Nephron (organoid): ENCODE results near the gene PDHB.

ENCODE experiments used
- H3K27ac Mint-ChIP-seq, 3 experiments: 2 replicates each; pipeline ENCODE4 v1.8.0; 2020; ENCODE audit warnings: mixed read lengths in 3 of 3, mild to moderate bottlenecking in 2 of 3, moderate library complexity in 1 of 3
- H3K27me3 Mint-ChIP-seq: 2 replicates; pipeline ENCODE4 v1.8.0; 2021; ENCODE audit warnings: low read depth, mild to moderate bottlenecking, moderate library complexity, mixed read lengths
- H3K36me3 Mint-ChIP-seq: 2 replicates; pipeline ENCODE4 v1.8.0; 2020; ENCODE audit warnings: low read depth, mixed read lengths
- H3K4me1 Mint-ChIP-seq: 2 replicates; pipeline ENCODE4 v1.8.0; 2020; ENCODE audit warnings: mixed read lengths
- H3K4me3 Mint-ChIP-seq, 3 experiments: 2 replicates each; pipeline ENCODE4 v1.8.0; 2020; ENCODE audit warnings: mild to moderate bottlenecking in 3 of 3, mixed read lengths in 3 of 3, moderate library complexity in 2 of 3
- H3K9me3 Mint-ChIP-seq: 2 replicates; pipeline ENCODE4 v1.8.0; 2020; ENCODE audit warnings: mixed read lengths
- TF ChIP-seq, protein P1 (sequence below), 3 experiments: fragments of 200-600 bp; sonication (generic); IDR thresholded peaks; one replicate each; pipeline ENCODE4 v1.5.0; 2021; ENCODE audit warnings: antibody characterized with exemption in 3 of 3; ENCODE audit not compliant: unreplicated experiment in 3 of 3

Gene PDHB

DNA sequence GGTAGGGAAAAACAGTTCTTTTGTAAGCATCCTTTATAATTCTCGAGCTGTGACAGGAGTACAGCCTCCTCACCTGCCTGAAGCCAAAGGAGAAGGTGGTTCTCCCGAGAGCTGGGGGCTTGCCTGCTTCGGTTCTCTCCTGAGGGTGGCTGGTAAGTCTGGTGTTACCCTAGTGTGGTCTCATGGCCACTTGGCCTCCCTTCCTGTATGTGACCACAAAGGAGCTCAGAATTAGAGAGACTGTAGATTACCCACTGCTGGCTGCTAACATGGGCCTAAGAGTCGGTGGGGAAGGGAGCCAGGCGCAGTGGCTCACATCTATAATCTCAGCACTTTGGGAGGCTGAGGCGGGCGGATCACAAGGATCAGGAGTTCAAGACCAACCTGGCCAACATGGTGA is 12.6 kb downstream of the PDHB start:
- no peaks in the 10 kb centered on the region for H3K9me3 Mint-ChIP-seq
- H3K4me1 Mint-ChIP-seq: peaks cover 6% of the 10 kb centered on the region
- H3K27me3 Mint-ChIP-seq: no peaks in the 10 kb centered on the region
- H3K36me3 Mint-ChIP-seq: peaks cover 26% of the 10 kb centered on the region
- TF ChIP-seq, protein P1, sequence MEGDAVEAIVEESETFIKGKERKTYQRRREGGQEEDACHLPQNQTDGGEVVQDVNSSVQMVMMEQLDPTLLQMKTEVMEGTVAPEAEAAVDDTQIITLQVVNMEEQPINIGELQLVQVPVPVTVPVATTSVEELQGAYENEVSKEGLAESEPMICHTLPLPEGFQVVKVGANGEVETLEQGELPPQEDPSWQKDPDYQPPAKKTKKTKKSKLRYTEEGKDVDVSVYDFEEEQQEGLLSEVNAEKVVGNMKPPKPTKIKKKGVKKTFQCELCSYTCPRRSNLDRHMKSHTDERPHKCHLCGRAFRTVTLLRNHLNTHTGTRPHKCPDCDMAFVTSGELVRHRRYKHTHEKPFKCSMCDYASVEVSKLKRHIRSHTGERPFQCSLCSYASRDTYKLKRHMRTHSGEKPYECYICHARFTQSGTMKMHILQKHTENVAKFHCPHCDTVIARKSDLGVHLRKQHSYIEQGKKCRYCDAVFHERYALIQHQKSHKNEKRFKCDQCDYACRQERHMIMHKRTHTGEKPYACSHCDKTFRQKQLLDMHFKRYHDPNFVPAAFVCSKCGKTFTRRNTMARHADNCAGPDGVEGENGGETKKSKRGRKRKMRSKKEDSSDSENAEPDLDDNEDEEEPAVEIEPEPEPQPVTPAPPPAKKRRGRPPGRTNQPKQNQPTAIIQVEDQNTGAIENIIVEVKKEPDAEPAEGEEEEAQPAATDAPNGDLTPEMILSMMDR (IDR thresholded peaks at IDR 0.05; ENCODE audit: unreplicated experiment in 3 of 3): no peak
- no peak overlapping the region for H3K4me3 Mint-ChIP-seq
- H3K27ac Mint-ChIP-seq: no peak overlapping the region

DNA sequence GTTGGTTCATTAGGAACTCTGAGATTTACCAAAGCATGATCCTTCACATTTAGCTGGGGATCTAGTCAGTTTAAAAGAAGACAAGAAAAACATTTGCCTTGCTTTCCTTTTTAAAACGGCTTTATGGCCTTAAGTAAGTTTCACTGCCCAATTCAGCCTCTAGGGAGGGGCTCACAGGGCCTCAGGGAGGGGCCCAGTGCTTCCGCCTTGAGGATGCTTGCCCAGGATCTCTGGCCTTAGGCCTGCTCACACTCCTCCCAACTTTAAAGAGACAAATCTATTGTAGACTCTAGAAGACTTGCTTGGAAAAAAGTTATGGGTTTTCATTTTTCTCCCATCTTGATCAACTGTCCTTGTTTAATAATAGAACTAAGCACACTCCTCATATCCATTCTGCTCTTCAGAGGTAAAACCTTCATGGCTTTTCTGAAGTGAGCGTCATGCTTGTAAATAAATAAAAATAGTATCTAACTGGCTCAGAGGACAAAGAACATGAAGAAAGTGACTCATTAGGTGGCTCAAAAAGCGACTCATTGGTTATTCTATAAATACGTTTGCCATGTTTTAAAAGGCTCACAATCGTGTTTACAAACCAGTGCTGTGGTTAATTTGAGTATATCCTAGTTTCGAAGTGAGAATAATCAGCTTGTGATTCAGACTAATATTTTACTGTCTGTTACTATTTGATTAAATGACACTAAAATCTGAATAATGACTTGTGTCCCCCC is 13.7 kb downstream of the PDHB start:
- peak overlapping the region in 2 of 3 experiments; percentile 71 to 72 for H3K27ac Mint-ChIP-seq
- TF ChIP-seq, protein P1 (IDR thresholded peaks at IDR 0.05; ENCODE audit: unreplicated experiment in 3 of 3): no peak
- H3K27me3 Mint-ChIP-seq: no peaks in the 10 kb centered on the region
- peaks cover 6% of the 10 kb centered on the region for H3K4me1 Mint-ChIP-seq
- H3K4me3 Mint-ChIP-seq: no peak overlapping the region
- H3K36me3 Mint-ChIP-seq: peaks cover 18% of the 10 kb centered on the region
- no peaks in the 10 kb centered on the region for H3K9me3 Mint-ChIP-seq

DNA sequence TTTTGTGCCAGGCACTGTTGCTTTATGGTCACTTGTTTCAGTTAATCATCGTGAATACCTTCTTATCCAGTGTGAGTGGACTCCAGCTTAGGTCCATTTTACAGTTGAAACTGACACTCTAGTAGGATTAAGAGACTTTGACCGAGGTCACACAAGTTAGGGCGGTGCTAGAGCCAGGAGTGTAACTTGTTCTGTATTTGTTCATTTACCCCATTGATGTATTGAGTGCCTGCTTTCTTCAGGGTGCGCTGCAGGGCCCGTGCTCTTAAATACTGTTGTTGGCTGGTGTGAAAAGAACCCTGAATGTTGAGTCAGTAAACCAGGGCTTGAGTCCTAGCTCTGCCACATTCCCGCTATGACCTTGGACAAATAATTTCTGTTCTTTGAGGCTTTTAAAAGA is 15.4 kb downstream of the PDHB start:
- H3K27me3 Mint-ChIP-seq: no peaks in the 10 kb centered on the region
- peaks cover 12% of the 10 kb centered on the region for H3K36me3 Mint-ChIP-seq
- H3K4me3 Mint-ChIP-seq: no peak overlapping the region
- no peaks in the 10 kb centered on the region for H3K9me3 Mint-ChIP-seq
- TF ChIP-seq, protein P1 (IDR thresholded peaks at IDR 0.05; ENCODE audit: unreplicated experiment in 3 of 3): no peak
- H3K27ac Mint-ChIP-seq: no peak overlapping the region
- H3K4me1 Mint-ChIP-seq: peaks cover 17% of the 10 kb centered on the region

DNA sequence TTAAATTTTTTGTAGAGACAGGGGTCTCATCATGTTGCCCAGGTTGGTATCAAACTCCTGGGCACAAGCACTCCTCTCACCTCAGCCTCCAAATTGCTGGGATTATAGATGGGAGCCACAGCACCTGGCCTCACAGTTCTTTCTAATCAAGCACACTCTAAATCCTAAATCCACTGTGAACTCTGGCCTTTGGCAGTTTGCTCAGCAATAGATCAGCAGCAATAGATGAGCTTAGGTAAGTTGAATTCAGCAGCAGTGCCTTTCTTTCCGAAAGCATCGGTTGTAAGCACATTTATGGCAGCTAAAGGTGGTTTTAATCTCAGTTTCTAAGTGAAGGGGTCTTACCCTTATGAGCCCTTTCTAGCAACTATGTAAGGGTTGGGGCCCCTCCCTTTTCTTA is 16.6 kb downstream of the PDHB start:
- TF ChIP-seq, protein P1 (IDR thresholded peaks at IDR 0.05; ENCODE audit: unreplicated experiment in 3 of 3): no peak
- Mint-ChIP-seq H3K36me3 (peaks cover 8% of the 10 kb centered on the region), H3K4me3 (no peak overlapping the region), H3K27me3 (no peaks in the 10 kb centered on the region), H3K27ac (no peak overlapping the region), H3K9me3 (no peaks in the 10 kb centered on the region), H3K4me1 (peaks cover 17% of the 10 kb centered on the region)

DNA sequence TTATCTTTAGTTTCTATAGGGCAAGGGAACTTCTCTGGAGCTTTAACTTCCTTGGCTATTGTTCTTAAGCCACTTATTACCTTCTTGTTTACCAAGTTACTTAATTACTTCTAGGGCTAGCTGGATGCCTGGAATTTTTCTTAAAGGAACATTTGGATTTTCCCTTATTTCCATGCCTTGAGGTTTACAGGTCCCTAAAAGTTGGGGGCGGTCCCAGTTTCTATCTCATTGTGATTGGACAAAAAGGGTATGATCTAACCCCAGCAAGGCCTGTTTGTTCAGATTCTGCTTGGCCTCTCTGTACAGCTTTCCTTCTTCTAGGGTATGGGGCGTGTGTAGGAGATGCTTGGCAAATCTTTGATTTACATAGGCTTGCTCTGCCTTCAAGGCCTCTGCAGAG is 17.4 kb downstream of the PDHB start:
- peaks cover 17% of the 10 kb centered on the region for H3K4me1 Mint-ChIP-seq
- TF ChIP-seq, protein P1 (IDR thresholded peaks at IDR 0.05; ENCODE audit: unreplicated experiment in 3 of 3): no peak
- H3K9me3 Mint-ChIP-seq: no peaks in the 10 kb centered on the region
- H3K27ac Mint-ChIP-seq: peak overlapping the region in 1 of 3 experiments; percentile 7
- peaks cover 4% of the 10 kb centered on the region for H3K36me3 Mint-ChIP-seq
- no peak overlapping the region for H3K4me3 Mint-ChIP-seq
- H3K27me3 Mint-ChIP-seq: no peaks in the 10 kb centered on the region
